Epidermal melanocyte (primary cell): Measurements from ENCODE around the gene CDC42EP5.
"Not testable (repeated sequence)": the region's sequence is repeated elsewhere in the genome, so short reads cannot be mapped to it uniquely, and the experiment has no call there.

ENCODE experiments used
- DNase-seq: peaks from one replicate; pipeline ENCODE4 v3.0.0; 2011; ENCODE audit warnings: low spot score; ENCODE audit not compliant: insufficient read length

The CDC42EP5 gene

GRCh38 chr19:54473071-54473891 is at the start of gene CDC42EP5:
TSS of gene CDC42EP5 (minus strand) at chr19:54473296. CDS start at chr19:54465547, 7,749 bp downstream.
- DNase-seq: peak; percentile 94

- no peak for DNase-seq
These were observed 48.9 kb upstream of the CDC42EP5 start for GRCh38 chr19:54521860-54522513.

- no peak for DNase-seq
These were observed 48.1 kb upstream of the CDC42EP5 start for GRCh38 chr19:54521022-54521859.

GRCh38 chr19:54518844-54519243 is 45.7 kb upstream of the CDC42EP5 start:
- DNase-seq: no peak

- DNase-seq: no peak
These were observed 44.4 kb upstream of the CDC42EP5 start for GRCh38 chr19:54517483-54517882.

GRCh38 chr19:54515156-54515555 is 42.1 kb upstream of the CDC42EP5 start:
- DNase-seq: no peak

- DNase-seq: not testable (repeated sequence)
These were observed 36.3 kb upstream of the CDC42EP5 start for GRCh38 chr19:54509200-54509940.

- DNase-seq: not testable (repeated sequence)
These were observed 35.4 kb upstream of the CDC42EP5 start for GRCh38 chr19:54508487-54508886.

GRCh38 chr19:54507824-54508223 is 34.7 kb upstream of the CDC42EP5 start:
- DNase-seq: no peak

- DNase-seq: not testable (repeated sequence)
These were observed 34.1 kb upstream of the CDC42EP5 start for GRCh38 chr19:54507038-54507717.

- DNase-seq: no peak
These were observed 33.0 kb upstream of the CDC42EP5 start for GRCh38 chr19:54506079-54506478.

GRCh38 chr19:54505542-54505941 is 32.4 kb upstream of the CDC42EP5 start:
- not testable (repeated sequence) for DNase-seq

- DNase-seq: no peak
These were observed 29.5 kb upstream of the CDC42EP5 start, which contains the start of gene LAIR2 for GRCh38 chr19:54502518-54503048. TSS of gene LAIR2 (plus strand) at chr19:54502831. CDS start at chr19:54502919, 88 bp downstream.

- not testable (repeated sequence) for DNase-seq
These were observed 25.3 kb upstream of the CDC42EP5 start for GRCh38 chr19:54498451-54498772.

GRCh38 chr19:54497747-54498450 is 24.8 kb upstream of the CDC42EP5 start:
- DNase-seq: not testable (repeated sequence)

GRCh38 chr19:54495284-54495683 is 22.2 kb upstream of the CDC42EP5 start:
- DNase-seq: not testable (repeated sequence)

- no peak for DNase-seq
These were observed 21.0 kb upstream of the CDC42EP5 start for GRCh38 chr19:54493967-54494585.

- DNase-seq: not testable (repeated sequence)
These were observed 20.0 kb upstream of the CDC42EP5 start for GRCh38 chr19:54493056-54493455.

- no peak for DNase-seq
These were observed 19.5 kb upstream of the CDC42EP5 start for GRCh38 chr19:54492568-54492967.
